ENCODE results near the gene DIPK1C. TPM values are rescaled to one million over a fixed set of nuclear protein-coding genes. Genes with fewer than 3 reads are reported as not detected.
A peak's percentile ranks its signal among the peaks of the same experiment; 100 is the strongest.

Gene DIPK1C
- total RNA-seq, 2 donors from 2014 or later: 2.6 TPM; not detected in 1

- no peak for TF ChIP-seq CTCF (IDR thresholded peaks at IDR 0.05)
- H3K27ac ChIP-seq: no peak overlapping the region
- no peaks in the 10 kb centered on the region for H3K27me3 ChIP-seq
- H3K9me3 ChIP-seq: no peaks in the 10 kb centered on the region
- H3K4me1 ChIP-seq: peaks cover 0 to 35% of the 10 kb centered on the region in 2 donors
- H3K36me3 ChIP-seq: no peaks in the 10 kb centered on the region
- H3K4me3 ChIP-seq: no peak overlapping the region
- no peak for DNase-seq (ENCODE audit: low spot score)
These were observed 3.7 kb upstream of the DIPK1C start for GRCh38 chr18:74460825-74461224.

- peak in 1 of 2 donors; percentile 42 for TF ChIP-seq CTCF (IDR thresholded peaks at IDR 0.05)
- H3K4me1 ChIP-seq: peaks cover 0 to 37% of the 10 kb centered on the region in 2 donors
- H3K27ac ChIP-seq: no peak overlapping the region
- no peaks in the 10 kb centered on the region for H3K27me3 ChIP-seq
- no peak for DNase-seq (ENCODE audit: low spot score)
- no peaks in the 10 kb centered on the region for H3K36me3 ChIP-seq
- no peak overlapping the region for H3K4me3 ChIP-seq
- no peaks in the 10 kb centered on the region for H3K9me3 ChIP-seq
These were observed 2.8 kb upstream of the DIPK1C start for GRCh38 chr18:74459889-74460288.

- Histone ChIP-seq H3K4me3 (peak overlapping the region; percentile 28 to 57), H3K27me3 (no peaks in the 10 kb centered on the region), H3K4me1 (peaks cover 0 to 51% of the 10 kb centered on the region in 2 donors), H3K9me3 (no peaks in the 10 kb centered on the region), H3K36me3 (no peaks in the 10 kb centered on the region), H3K27ac (peak overlapping the region; percentile 40 to 80)
- no peak for DNase-seq (ENCODE audit: low spot score)
- TF ChIP-seq CTCF (IDR thresholded peaks at IDR 0.05): no peak
These were observed 765 bp upstream of the DIPK1C start for GRCh38 chr18:74457725-74458421.

- no peak for DNase-seq (ENCODE audit: low spot score)
- Histone ChIP-seq H3K4me1 (peaks cover 0 to 53% of the 10 kb centered on the region in 2 donors), H3K9me3 (no peaks in the 10 kb centered on the region), H3K4me3 (peak overlapping the region; percentile 42 to 57), H3K27ac (peak overlapping the region in 1 of 2 donors; percentile 61), H3K27me3 (no peaks in the 10 kb centered on the region), H3K36me3 (no peaks in the 10 kb centered on the region)
- TF ChIP-seq CTCF (IDR thresholded peaks at IDR 0.05): no peak
These were observed 612 bp downstream of the DIPK1C start for GRCh38 chr18:74456349-74457042.

- no peaks in the 10 kb centered on the region for H3K27me3 ChIP-seq
- no peak for DNase-seq (ENCODE audit: low spot score)
- no peak for TF ChIP-seq CTCF (IDR thresholded peaks at IDR 0.05)
- H3K36me3 ChIP-seq: no peaks in the 10 kb centered on the region
- peaks cover 0 to 54% of the 10 kb centered on the region in 2 donors for H3K4me1 ChIP-seq
- H3K4me3 ChIP-seq: peak overlapping the region; percentile 42 to 57
- H3K27ac ChIP-seq: peak overlapping the region in 1 of 2 donors; percentile 61
- H3K9me3 ChIP-seq: no peaks in the 10 kb centered on the region
These were observed 1.1 kb downstream of the DIPK1C start for GRCh38 chr18:74456017-74456348.

Measured in right atrium auricular region (tissue), 2 donors.